HEK293T (cell line): ENCODE measurements around the gene ANKRD24.

Experiments
- ARNT ChIP-seq: fragments of 450-650 bp; IDR thresholded peaks from 2 replicates; pipeline ENCODE4 v1.6.1; 2017; ENCODE audit warnings: mild to moderate bottlenecking
- BHLHE40 ChIP-seq: fragments of 450-650 bp; IDR thresholded peaks from 2 replicates; pipeline ENCODE4 v1.6.1; 2016; ENCODE audit warnings: mild to moderate bottlenecking, moderate library complexity, borderline replicate concordance
- CTBP1 ChIP-seq: fragments of 450-650 bp; IDR thresholded peaks from 2 replicates; pipeline ENCODE4 v1.6.1; 2016; ENCODE audit warnings: borderline replicate concordance
- ELF4 ChIP-seq: fragments of 450-650 bp; IDR thresholded peaks from 2 replicates; pipeline ENCODE4 v1.6.1; 2017; ENCODE audit warnings: antibody characterized with exemption
- FOXK2 ChIP-seq: fragments of 450-650 bp; IDR thresholded peaks from 2 replicates; pipeline ENCODE4 v1.6.1; 2016; ENCODE audit warnings: mild to moderate bottlenecking
- FOXM1 ChIP-seq: fragments of 450-650 bp; IDR thresholded peaks from 2 replicates; pipeline ENCODE4 v1.6.1; 2017; ENCODE audit warnings: mild to moderate bottlenecking, borderline replicate concordance
- HDGF ChIP-seq: fragments of 450-650 bp; IDR thresholded peaks from 2 replicates; pipeline ENCODE4 v1.6.1; 2017; ENCODE audit warnings: antibody characterized with exemption, borderline replicate concordance
- L3MBTL2 ChIP-seq: fragments of 450-650 bp; conservative IDR thresholded peaks from 2 replicates; pipeline ENCODE4 v1.6.1; 2016; ENCODE audit warnings: mild to moderate bottlenecking
- NFRKB ChIP-seq: fragments of 450-650 bp; IDR thresholded peaks from 2 replicates; pipeline ENCODE4 v1.6.1; 2016; ENCODE audit warnings: mild to moderate bottlenecking, moderate library complexity
- PKNOX1 ChIP-seq: fragments of 450-650 bp; IDR thresholded peaks from 2 replicates; pipeline ENCODE4 v1.6.1; 2016
- SP1 ChIP-seq: fragments of 450-650 bp; IDR thresholded peaks from 2 replicates; pipeline ENCODE4 v1.6.1; 2017
- SUZ12 ChIP-seq: fragments of 450-650 bp; IDR thresholded peaks from 2 replicates; pipeline ENCODE4 v1.6.1; 2016; ENCODE audit warnings: mild to moderate bottlenecking

GRCh38 chr19:4197625-4198466 is 15.4 kb downstream of the ANKRD24 start:
- TF ChIP-seq ARNT: no peak
- TF ChIP-seq HDGF: no peak
- TF ChIP-seq SP1: no peak
- no peak for TF ChIP-seq CTBP1
- no peak for TF ChIP-seq ELF4
- TF ChIP-seq L3MBTL2: peak; percentile 90
- TF ChIP-seq BHLHE40: no peak
- TF ChIP-seq NFRKB: peak; percentile 78
- TF ChIP-seq FOXM1: no peak
- no peak for TF ChIP-seq SUZ12
- no peak for TF ChIP-seq PKNOX1
- TF ChIP-seq FOXK2: no peak
